RWPE1 (cell line): ENCODE measurements around the gene ANO2.

Source experiments
- CTCF ChIA-PET: fragments of 350-600 bp; sonication (Branson Sonifier 250); formaldehyde crosslinking; extraction: SDS; loops from one replicate; lab custom pipeline; 2021; lab: Yijun Ruan, JAX
- POLR2A ChIA-PET: fragments of 400-600 bp; formaldehyde crosslinking; extraction: SDS; loops from one replicate; lab custom pipeline; 2020; ENCODE audit warnings: antibody characterized with exemption; ENCODE audit not compliant: low non-redundant PET; lab: Yijun Ruan, JAX
- DNase-seq: peaks from one replicate; pipeline ENCODE4 v3.0.0; 2012; ENCODE audit warnings: low spot score
- H3K27ac ChIP-seq: fragments of 450-650 bp; 2 replicates; pipeline ENCODE4 v1.5.1; 2017
- TF ChIP-seq, protein P1 (sequence below): fragments of 450-650 bp; conservative IDR thresholded peaks from 2 replicates; pipeline ENCODE4 v1.5.1; 2017; ENCODE audit warnings: low read depth, mild to moderate bottlenecking

Gene ANO2

DNA sequence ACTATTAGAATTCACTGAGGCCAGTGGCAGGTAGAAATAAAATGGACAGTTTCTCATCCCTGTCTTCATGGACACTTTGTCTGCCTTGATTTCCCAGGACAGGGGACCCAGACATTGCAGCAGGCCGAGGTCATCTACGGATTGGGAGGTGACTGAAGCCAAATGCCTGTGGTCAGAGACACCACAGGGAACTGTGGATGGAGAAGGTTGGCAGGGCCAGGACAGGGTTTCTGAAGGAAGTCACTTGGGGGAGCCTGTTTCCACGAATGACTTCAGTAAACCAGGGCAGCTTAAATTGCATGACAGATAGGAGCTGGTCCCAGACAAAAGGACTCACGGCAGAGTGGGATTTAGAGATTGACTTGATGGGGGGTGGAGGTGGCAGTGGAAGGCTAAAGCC lies 288.2 kb downstream of the ANO2 start:
- no peak overlapping the region for H3K27ac ChIP-seq
- TF ChIP-seq, protein P1, sequence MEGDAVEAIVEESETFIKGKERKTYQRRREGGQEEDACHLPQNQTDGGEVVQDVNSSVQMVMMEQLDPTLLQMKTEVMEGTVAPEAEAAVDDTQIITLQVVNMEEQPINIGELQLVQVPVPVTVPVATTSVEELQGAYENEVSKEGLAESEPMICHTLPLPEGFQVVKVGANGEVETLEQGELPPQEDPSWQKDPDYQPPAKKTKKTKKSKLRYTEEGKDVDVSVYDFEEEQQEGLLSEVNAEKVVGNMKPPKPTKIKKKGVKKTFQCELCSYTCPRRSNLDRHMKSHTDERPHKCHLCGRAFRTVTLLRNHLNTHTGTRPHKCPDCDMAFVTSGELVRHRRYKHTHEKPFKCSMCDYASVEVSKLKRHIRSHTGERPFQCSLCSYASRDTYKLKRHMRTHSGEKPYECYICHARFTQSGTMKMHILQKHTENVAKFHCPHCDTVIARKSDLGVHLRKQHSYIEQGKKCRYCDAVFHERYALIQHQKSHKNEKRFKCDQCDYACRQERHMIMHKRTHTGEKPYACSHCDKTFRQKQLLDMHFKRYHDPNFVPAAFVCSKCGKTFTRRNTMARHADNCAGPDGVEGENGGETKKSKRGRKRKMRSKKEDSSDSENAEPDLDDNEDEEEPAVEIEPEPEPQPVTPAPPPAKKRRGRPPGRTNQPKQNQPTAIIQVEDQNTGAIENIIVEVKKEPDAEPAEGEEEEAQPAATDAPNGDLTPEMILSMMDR: no peak
- ChIA-PET CTCF (interaction anchor here (0.6 kb wide), 1 partner anchor 21 kb away, joined by 3 read pairs; no protein-coding TSS in a partner anchor), POLR2A (no interaction called here)
- no peak for DNase-seq

DNA sequence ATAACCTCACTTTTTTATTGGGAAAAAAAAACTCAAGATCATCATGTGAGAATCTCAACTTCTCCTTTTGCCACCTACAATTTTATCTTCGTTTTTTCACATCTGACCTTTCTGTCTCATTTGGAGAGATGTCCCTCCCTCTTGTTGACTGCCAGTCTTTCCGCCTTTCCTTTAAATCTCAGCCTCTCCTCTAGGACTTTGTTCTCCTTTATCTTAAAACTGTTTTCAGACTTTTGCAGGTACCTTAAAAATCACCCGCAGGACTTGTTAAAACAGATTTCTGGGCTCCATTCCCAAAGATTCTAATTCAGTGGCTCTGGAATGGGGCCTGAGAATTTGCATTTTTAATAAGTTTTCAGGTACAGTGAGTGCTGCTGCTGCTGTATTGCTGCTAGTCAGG lies 289.9 kb downstream of the ANO2 start:
- TF ChIP-seq, protein P1: no peak
- ChIA-PET CTCF (no interaction called here), POLR2A (no interaction called here)
- no peak for DNase-seq
- H3K27ac ChIP-seq: no peak overlapping the region

DNA sequence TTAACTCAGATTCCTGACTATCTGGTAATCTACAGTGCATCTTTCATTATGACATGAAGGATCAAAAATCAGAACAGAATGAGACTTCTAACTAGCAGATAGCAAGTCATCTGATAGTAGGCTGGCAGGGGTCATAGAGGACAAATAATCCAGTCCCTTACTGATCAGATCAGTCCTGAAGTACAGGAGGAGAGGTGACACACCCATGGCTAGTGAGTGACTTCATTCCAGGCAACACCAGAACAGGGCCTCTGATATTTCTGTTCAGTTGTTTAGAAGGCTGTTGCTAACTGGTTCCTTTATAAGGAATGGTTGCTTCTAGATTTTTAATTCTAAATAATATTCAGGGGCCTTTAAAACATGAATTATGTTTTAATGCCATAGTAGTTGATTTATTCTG lies 291.0 kb downstream of the ANO2 start:
- no peak for DNase-seq
- H3K27ac ChIP-seq: no peak overlapping the region
- ChIA-PET POLR2A (no interaction called here), CTCF (no interaction called here)
- TF ChIP-seq, protein P1: no peak

DNA sequence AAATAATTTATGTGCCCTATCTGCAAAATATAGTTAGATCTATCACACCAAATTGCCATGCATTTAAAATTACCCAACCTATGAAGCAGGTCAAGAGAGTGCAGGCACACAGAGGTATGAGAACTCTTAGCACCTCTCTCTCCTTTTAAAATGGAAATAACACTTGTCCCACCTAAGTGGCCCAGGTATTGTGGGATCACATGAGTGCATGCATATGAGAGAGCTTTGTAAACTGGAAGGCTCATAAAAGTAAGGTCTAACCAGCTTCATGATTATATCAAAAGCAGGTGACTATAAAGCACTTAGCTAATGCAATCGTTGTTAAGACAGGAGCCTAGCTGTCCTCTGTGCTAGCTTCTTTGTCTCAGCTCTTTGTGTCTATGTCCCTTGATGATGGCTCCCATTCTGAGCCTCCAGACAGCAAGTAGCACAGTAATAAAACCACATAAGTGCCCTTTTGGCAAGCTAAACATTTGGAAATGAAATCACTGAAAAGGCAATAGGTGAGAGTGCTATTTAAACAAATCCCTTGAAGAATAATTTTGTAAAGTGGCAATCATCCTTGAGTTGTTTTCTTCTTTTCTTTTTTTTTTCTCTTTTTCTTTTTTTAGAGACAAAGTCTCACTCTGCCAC lies 294.1 kb downstream of the ANO2 start:
- ChIA-PET POLR2A (no interaction called here), CTCF (no interaction called here)
- DNase-seq: no peak
- H3K27ac ChIP-seq: no peak overlapping the region
- TF ChIP-seq, protein P1: no peak

DNA sequence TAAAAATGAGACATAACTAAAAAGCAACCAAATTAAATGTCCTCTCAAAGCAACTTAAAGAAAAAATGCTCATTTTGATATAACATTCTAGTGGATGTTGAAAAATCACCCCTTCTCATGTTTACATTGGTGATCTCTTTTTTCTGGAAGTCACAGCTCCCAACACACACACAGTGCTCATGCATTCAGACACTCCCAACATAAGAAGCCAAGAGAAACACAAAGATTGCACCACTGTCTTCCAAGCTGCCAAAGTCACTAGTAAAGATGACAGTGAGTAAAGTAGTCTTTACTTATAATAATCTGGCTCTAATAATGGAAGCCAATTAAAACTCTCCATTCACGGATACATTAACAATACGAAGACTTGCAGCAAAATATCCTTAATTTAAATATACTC lies 294.8 kb downstream of the ANO2 start:
- DNase-seq: no peak
- POLR2A ChIA-PET: no interaction called here
- TF ChIP-seq, protein P1: no peak
- CTCF ChIA-PET: no interaction called here
- no peak overlapping the region for H3K27ac ChIP-seq

DNA sequence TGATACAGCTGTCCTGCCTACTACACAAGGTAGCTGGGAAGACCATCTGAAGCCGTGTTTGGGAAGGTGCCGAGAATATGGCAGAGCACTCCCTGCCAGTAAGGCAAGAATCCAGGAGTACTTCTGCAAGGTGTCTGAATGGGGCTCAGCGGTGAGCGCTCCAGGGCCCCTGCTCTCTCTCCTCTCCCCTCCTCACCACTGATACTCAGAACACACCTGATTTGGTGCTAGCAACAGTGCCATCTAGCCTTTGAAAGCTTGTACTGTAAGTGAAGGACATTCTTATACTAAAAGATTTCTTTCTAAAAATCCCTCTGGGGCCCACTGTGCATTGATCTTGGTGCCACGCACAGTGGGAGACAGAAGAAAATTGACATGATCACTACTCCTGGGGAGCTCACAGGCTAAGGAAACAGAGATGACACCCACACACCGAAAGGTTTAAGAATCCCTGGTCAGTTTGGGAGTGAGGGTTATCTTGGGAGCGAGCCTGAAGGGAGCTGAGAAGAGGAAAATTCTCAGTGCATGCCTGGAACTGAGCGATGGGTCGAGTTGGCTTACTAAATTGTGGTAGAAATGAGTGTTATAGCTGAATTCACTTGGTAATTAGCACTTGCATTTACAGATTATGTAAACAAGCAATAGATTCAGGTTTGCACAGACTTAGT lies 296.2 kb downstream of the ANO2 start:
- CTCF ChIA-PET: interaction anchor here (0.8 to 1.2 kb wide), 4 partner anchors 24 to 779 kb away, joined by 3 to 4 read pairs (median 4); no protein-coding TSS in a partner anchor

More for the DNA sequence above, 296.2 kb downstream of the ANO2 start:
- TF ChIP-seq, protein P1: no peak
- POLR2A ChIA-PET: no interaction called here
- H3K27ac ChIP-seq: no peak overlapping the region
- peak; percentile 12 for DNase-seq
